Measurements from ENCODE around the gene EFL1.
A peak's percentile ranks its signal among the peaks of the same experiment; 100 is the strongest.
"Not testable (repeated sequence)": the region's sequence is repeated elsewhere in the genome, so short reads cannot be mapped to it uniquely, and the experiment has no call there.

Gene EFL1

DNA sequence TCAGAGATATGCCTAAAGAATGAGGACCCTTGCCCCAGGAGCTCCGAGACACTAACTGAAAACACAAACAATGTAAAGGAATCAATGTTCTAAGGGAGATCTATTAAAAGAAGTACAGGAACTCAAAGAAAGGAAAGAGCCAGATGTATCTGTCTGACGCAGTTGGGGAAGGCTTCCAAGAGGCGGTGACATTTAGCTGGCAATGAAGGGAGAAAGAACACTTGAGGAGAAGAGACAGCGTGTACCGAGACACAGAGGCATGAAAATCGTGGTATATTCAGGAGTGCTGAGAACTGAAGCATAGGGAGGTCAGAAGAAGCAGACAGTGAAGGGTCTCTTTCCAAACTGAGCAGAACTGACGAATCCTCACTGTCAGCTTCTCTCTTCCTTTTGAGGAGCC, 66.7 kb downstream of the EFL1 start:
- not testable (repeated sequence) for DNase-seq

DNA sequence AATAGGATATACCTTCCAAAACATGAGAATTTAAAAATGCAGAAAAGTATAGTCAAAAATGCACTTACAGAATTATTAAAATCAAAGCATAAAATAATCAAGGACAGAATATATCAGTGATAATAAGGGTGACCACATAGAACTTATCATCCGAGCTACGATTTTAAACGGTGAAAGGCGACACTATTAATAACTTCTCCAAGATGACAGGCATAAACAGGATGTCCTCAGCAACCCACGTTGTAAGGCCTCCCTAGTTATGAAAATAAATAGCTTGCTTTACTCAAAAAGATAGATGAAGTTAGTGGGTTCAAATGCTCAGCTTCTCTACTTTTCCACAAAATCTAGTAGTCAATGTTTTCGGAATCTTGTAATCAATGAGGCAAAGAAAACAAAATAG, 68.0 kb downstream of the EFL1 start:
- DNase-seq = not testable (repeated sequence)

DNA sequence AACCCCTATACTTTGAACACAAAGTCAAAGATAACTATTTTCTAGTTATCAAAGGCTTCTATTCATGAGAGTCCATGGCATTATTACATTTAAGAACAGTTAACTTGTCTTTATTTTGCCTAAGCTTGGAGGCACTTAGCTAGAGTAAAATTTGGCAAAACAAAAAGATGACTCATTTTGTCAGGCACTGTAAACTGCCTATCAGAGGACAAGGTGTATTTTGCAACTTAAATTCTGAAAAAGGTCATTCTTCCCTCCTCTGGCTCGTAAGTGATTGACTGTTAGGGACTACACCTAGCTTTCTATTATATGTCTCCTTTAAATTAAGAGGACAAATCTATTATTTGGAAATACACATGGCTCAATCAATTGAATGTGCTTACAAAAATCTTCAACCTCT, 69.1 kb downstream of the EFL1 start:
- DNase-seq = not testable (repeated sequence)

DNA sequence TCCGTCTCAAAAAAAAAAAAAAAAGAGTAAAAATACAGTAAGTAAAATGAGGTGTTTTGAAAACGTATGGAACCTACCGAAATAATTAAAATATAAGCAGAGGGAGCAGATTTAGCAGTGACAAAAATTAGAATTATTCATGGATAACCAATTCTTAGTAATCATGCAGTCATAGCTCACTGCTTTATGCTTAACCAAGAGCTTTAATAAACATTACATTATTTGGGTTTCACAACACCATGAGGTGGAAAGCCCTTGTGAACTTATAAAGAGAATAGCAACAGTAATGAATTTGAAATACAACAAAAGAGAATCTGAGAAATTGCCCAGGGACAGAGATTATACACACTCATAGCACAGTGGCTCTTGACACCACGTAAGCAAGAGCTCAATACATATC, 70.1 kb downstream of the EFL1 start:
- not testable (repeated sequence) for DNase-seq

DNA sequence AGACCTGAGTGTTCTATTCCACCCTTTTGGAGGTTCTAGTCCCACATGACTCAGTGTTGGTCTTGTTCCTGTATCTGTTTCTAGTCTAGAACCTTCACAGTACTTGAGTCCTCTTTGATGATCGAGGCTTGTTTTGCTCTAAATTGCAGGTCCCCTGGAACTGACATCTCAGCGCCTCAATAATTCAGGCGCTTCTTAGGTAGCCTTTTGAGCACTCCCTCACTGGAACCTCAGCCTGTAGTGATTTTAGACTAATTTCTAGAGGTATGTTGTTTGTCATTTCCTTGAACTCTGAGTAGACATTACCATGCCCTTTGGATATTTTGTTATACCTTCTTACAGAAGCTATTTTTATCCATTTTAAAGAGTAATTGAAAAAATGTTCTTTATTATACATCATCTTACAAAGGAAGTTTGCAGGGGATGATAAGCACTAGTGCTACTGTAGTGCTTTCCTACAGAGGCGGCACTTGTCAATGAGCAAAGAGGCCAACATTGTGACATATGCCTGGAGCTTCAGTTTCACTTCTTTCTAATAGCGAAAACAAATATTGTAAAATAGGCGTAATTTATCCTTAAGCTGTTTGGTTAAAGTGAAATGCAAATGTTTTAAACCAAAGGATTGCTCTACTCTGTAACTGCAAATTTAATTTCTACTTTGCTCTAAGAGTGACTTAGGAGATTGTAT, 75.7 kb downstream of the EFL1 start:
- no peak for DNase-seq

DNA sequence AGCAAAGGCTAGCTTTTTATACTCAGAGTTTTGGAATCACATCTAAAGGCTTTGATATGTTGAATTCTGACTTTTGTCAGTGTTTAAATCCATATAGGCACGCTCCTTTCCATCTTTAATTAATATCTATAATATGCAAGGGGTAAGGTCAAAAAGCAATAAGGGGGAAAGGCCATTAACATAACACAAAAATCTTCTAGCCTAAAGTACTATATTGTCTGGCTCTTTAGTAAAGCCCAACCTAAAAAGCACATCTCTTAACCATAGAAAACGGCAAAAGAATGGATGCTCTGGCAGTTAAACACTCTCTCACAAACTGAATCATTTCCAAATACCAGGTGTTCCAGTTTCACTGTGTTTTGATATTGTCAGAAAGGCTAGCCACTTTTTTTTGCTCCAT, 76.4 kb downstream of the EFL1 start:
- no peak for DNase-seq

DNA sequence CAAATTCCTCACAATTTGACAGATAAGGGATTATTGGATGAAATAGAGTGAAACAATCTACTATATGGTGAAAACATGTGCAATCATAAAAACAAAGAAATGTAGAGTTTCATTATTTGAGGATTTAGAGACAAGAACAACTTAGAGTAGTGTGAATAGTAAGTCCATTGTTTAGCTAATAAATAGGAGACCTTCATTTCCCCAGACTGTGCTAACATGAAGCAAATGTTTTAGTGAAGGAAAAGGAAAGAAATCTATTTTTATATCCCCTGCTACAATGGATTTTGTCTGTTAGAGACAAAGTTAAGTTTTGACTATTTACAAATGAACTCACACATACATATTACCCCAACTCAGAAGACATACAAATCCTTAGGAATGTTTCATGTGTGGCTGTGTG, 77.8 kb downstream of the EFL1 start:
- DNase-seq = no peak

DNA sequence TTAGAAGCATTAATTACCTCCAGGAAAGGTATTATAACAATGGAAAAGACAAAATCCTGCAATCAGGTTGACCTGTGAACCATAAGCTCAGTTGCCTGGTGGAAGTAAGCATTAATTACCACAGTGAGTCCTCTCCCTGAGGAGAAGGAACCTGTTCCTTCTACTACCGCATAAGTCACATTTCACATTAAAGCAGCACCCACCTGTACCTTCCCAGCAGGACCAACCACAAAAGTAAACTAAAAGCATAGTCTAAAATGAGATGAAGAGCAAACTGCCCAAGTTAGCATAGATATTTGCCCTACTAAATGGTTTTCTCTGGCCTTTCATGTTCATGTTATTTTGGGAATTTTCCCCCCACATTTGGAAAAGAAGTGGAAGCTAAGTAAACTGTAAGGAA, 78.2 kb downstream of the EFL1 start:
- DNase-seq = no peak

DNA sequence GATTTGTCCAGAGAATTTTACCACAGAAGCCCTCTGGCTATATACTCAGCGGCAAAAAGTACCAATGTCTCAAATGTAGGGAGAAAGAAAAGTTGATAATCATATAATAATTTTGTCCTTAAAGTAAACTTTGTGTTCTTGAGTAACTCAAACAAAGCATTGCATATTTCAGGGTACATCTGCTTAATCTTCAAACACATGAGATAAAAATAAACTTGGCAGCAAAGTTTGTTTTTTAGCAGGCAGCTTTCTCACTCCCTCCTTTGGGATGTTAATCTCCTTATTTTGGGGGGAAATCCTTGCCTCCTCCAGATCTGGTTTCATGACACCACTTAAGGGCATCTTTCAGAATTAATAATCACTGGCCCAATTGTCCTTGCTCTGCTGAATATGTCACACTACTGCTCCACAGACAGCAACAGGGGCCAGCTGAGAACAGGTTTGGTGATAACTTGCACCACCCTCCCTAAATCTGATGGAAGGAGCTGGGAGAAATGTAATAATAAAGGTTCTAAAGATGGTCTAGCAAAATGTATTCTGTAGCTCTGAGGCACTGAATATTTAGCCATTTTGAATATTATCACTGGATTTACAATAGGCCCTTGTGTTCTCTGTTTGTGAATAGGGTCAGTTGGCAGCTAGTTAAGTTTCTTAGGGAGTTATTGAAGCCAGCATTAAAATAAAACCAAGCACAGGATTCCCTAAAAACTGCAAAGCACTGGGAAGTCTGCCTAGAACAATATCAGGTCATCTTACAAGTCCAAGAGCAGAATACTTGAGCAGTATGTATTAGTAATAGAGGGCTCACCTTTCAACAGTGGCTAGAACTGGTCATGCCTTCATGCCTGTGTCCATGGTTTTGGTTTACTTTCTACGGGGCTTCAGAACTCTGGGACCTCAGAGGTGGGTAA, 79.2 kb downstream of the EFL1 start:
- no peak for DNase-seq

DNA sequence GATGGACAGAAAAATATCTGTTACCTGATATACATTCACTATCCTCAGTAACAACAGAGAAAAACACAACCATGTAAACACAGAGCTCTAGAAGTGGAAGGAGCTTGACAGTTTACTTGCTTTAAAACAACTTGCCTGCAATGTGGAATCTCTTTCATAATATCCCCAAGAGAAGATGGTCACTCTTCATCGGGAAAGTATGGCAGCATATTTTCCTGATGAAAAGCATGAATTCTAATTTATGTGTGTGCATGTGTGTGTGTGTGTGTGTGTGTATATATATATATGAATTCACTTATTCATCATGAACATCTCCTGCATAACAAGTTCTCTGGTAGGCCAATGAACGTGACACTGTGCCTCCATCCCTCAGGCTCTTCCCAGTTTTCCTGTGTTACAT, 81.2 kb downstream of the EFL1 start:
- DNase-seq = no peak

DNA sequence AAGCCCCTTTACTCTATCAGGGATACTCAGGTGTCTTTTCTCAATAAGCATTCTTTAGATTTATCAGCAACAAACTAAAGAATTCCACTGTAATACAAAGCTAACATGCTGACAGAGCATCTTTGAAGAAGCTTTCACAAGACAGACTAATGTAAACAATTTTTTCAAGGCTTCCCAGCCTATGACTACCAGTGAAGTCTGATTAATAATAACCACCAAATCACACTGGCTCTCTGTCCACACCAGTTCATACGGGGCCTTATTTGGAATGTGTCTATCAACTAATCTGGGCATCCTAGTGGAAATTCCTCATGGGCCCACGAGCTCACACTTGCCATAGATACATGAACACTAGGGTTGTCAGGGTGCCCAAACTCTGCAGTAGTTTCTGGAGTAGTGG, 84.5 kb downstream of the EFL1 start:
- DNase-seq = peak; percentile 34

DNA sequence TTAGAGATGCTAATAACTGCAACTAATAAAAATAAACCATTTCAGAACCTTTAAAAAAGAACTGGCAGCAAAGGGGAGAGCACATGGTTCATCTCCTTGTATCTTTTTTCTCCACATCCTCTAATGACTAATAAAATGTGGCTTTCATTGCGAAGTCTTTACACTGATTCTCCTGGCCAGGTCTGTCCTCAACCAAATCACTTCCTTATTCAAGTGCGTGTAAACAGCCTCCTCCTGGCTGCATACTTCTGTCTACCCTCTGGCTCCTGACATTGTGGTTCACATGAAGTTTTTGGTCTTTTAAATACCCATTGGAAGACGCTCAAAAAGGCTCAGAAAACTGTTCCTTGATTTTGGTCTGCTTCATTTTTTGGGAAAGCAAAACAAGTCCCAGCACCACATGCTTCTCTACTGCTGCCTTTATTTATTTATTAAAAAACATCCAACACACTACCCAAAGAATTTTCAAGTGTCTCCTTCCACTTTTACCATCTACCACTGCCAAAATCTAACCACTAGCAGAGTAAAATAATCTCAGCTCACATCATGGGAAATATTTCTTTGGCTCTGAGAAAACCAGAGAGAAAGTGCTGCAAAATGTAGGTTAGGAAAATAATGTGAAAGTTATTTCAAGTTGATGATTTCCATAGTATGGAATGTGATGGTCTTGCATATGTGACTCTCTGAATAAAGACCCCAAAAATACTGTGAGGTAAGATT, 85.1 kb downstream of the EFL1 start:
- DNase-seq = no peak

DNA sequence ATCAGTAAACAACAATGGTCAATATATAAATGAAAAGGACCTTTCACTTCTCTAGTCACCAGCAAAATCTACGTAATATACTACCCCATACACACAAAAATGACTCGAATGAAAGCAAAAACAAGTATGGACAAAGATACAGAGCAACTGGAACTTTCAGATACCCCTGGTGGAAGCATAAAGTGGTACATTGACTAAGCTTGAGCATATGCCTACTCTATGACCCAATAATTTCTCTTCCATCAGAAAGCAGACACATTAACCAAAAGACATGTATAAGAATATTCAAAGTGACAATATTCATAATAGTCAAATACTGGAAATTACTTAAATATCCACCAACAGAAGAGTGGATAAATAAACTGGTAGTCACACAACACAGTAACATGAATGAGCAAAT, 86.0 kb downstream of the EFL1 start:
- no peak for DNase-seq

DNA sequence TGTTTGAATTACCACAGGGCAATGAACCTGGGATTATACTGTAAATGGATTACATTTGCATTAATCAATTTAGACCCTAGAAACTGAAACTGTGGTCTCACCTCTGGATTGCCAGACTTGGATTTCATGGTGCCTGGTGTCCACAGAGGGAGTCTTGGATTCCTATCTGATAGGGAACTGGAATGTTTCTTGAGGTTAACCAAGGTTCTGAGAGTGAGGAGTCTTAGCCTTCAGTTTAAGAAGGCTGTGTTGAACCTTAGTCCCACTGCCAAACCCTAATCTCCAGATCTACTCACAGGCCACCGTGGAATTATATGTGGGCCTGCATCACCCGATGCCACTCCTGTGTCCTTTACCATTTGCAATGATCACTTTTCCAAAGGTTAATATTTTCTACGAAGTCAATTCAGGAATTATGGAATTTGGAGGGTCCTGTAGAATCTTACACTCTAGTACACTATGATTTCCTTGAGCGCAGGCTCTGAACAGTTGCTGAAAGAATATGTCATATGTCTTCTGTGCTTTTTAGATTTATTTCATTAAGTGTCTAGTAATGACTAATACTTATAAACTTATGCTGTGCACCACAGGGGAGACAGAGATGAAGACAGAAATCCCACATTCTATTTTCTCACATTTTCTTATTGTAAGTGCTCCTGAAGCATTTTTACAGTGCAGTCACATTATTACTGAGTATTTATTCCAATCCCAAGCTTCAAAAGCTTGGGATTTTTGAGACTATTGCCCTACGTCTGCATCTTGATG, 87.9 kb downstream of the EFL1 start:
- DNase-seq = no peak

DNA sequence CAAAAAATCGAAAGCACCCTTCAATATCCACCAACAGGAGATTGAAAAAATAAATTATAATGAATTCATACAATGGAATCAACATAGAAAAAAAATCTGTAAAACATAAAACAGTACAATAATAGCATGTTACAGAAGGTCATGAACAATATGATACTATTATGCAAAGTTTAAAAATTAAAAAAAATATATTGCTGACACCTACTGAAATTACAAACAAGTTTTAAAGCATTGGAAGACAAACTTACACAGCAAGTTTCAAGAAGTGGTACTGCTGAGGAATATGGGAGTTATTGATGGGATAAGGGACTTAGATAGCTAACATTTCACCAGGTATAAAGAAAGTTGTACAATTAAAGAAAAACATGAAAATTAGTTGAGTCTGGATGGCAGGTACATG, 89.4 kb downstream of the EFL1 start:
- no peak for DNase-seq

DNA sequence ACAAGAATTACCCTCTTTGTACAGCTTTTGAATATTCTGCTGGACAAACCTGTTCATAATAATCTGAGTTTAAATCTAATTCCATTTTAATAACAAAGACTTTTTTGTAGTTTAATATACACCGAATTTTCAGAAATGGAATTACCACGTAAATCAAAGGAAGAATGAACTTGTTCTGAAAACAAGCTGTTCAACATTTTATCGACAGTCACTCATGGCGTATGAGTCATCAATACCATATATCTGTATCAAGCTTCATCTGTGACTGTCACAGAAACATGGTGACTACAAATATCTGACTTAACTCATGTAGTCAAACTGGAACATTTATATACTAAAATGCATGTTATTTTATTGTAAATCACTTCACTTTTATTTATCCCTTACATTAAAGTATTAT, 90.0 kb downstream of the EFL1 start:
- DNase-seq = no peak

DNA sequence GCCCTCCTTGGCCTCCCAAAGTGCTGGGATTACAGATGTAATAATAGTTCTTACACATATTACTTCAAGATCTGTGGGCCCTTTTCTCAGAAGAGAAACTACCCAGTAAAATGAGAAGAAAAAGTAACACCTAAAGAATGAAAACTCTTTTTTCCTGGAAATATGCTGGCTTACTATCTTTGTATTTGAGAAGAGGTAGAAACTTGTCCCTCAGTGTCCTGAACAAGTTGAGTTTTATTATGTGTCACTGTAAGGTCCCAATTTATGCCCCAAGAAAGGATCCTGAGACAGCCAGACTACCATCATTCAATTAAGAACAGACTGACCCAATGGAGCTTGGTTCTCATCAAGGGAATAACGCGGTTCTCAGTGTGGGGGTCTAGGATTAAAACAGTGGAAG, 93.8 kb downstream of the EFL1 start:
- DNase-seq = no peak

DNA sequence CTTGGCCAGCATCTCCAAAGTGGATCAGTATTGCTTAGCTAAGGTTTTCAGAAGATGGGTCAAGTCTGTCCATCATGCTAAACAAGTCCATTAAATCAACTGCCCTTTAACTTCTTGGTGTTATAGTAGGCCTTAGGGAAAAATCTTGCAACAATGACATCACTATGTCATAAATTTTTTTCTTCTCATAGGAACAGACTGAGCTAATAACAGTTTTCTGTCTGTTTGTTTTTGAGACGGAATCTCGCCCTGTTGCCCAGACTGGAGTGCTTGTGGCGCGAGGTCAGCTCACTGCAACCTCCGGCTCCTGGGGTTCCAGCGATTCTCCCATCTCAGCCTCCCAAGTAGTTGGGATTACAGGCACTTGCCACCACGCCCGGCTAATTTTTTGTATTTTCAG, 94.2 kb downstream of the EFL1 start:
- DNase-seq = no peak

DNA sequence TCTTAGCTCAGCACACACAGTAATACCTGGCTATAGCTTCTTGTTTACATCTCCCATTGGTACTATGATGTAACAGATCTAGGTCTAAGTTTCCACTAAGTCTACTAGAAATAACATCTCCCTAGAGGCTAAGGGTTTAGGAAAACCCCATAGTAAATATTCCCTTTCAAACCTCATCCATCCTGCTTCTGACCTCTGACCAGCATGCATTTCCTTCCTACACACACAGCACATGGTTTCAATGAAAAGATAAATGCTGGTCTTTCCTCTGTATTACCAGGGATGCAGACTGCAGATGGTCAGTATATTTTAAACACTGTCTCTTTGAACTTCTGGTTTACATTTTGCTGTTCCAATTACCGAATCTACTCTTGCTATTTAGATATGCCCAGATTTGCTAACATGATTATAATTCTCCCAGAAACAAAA, 96.6 kb downstream of the EFL1 start:
- no peak for DNase-seq

DNA sequence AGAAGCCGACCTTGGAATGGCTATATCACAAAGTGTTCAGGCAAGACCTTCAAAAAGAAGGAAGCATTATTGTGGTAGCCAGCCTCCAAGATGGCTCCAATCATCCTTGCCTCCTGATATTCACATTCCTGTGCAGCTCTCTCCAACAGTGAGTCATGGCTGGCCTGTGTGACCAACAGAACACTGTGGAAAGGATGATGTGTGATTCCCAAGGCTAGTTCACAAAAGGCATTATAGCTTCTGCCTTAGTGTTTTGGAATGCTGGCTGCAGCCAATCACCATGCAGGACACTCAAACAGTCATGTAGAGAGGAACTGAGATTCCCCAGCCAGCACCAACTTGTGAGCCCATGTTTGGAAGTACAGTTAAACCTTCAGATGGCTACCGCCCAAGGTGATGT, 102.6 kb downstream of the EFL1 start:
- DNase-seq = peak; percentile 94

DNA sequence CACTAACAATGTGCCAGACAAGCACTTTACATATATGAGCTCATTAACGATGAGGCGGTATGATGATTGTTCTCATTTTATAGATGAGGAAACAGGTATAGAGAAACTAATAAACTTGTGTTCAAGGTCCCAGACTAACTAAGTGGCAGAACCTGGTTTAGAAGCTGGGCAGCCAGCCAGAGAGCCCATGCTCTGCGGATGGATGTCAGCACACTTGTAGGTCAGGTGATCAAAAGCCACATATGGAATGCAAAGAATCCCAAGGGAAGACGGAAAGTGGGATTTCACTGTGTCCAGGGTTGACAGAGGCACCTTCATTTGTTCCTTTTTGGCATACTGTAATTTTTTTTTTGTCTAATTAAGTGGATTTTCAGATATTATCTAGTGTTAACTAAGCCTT, 103.7 kb downstream of the EFL1 start:
- DNase-seq = no peak

DNA sequence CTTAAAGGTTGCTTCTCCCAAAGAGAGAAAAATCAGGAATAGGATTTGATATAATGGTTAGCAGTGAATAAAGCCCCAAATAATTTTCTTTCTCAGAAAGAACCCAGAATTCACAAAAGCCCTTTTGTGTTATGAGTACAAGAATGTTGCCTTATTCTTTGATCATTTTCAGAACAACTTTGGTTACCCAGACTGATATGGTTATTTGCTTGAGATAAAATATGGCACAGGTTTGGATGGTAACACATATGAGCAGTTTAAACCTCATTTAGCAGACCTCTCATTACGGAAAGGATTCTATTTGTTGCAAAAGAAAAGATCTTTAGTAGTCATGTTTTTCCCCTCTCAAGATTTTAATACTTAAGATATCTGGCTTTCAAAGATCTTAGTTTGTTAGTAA, 111.9 kb downstream of the EFL1 start:
- no peak for DNase-seq

DNA sequence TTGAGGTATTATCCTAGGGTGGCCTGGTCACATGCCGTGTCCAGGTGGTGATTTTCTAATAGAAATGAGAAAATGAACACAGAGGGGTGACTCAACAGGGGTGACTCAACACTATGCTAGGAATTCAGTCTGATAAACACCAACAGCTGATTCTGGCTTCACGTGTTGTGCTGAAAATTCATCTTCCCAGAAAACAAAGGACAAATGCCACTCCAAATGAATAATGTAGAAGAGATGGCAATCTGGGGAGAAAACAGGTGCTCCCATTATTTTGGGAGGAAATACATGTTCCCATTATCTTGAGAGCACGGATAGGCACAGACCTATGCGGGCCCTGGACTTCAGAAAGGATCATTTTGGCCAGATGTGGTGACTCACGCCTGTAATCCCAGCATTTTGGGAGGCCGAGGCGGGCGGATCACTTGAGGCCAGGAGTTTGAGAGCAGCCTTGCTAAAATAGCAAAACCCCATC, 115.5 kb downstream of the EFL1 start:
- DNase-seq = no peak

Measured in amniotic stem cell (primary cell).